Measurements from ENCODE around the gene DBP. TPM values are rescaled to one million over a fixed set of nuclear protein-coding genes. Genes with fewer than 3 reads are reported as not detected.

The DBP gene
- total RNA-seq, 6 donors from 2014 or later = 5.2 to 25.4 (median 10.0) TPM

DNA sequence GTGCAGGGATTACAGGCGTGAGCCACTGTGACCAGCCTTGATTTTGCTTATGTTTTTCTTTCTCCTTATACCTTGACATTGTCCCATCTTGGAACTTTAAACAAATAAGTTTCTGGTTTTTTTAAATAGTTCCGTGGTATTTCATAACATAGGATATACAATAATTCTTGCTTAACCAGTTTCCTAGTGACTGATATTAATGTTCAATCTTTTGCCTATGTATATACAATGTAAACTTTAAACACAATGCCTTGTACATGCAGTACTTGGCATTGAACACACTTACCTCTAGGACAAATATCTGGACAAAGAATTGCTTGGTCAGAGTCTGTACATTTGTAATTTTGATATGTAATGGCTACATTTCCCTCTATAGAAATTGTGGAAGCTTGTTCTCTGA is 55.0 kb downstream of the DBP start:
- H3K9me3 ChIP-seq = no peaks in the 10 kb centered on the region
- 50 to 55% methylated on average over 2 of the region's 2 CpGs for WGBS, 2 donors
- TF ChIP-seq EP300 (IDR thresholded peaks at IDR 0.05) = no peak
- no peak for TF ChIP-seq POLR2A (IDR thresholded peaks at IDR 0.05)
- TF ChIP-seq, protein P1, sequence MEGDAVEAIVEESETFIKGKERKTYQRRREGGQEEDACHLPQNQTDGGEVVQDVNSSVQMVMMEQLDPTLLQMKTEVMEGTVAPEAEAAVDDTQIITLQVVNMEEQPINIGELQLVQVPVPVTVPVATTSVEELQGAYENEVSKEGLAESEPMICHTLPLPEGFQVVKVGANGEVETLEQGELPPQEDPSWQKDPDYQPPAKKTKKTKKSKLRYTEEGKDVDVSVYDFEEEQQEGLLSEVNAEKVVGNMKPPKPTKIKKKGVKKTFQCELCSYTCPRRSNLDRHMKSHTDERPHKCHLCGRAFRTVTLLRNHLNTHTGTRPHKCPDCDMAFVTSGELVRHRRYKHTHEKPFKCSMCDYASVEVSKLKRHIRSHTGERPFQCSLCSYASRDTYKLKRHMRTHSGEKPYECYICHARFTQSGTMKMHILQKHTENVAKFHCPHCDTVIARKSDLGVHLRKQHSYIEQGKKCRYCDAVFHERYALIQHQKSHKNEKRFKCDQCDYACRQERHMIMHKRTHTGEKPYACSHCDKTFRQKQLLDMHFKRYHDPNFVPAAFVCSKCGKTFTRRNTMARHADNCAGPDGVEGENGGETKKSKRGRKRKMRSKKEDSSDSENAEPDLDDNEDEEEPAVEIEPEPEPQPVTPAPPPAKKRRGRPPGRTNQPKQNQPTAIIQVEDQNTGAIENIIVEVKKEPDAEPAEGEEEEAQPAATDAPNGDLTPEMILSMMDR (IDR thresholded peaks at IDR 0.05) = no peak
- no peak for TF ChIP-seq POLR2AphosphoS5 (IDR thresholded peaks at IDR 0.05)
- DNase-seq = no peak
- no peaks in the 10 kb centered on the region for H3K36me3 ChIP-seq
- no peak overlapping the region for H3K4me3 ChIP-seq
- no peak for ATAC-seq (ENCODE audit: low FRiP score in 2 of 2)
- H3K4me1 ChIP-seq = peaks cover 6 to 9% (median 7%) of the 10 kb centered on the region in 4 donors
- H3K27ac ChIP-seq = no peak overlapping the region
- H3K27me3 ChIP-seq = no peaks in the 10 kb centered on the region

Other genes starting within 250 kb of the DBP start
- gene KDELR1, start 245.8 kb downstream of the DBP start, total RNA-seq = 100 to 1,000 TPM in 2 of 6 donors, 10 to 100 TPM in 4; 44.6 to 141 (median 96.8) TPM
- 1 to 10 TPM in 2 of 6 donors, under 1 TPM in 4; 0.15 to 1.4 (median 0.57) TPM for gene GRIN2D, start 243.7 kb downstream of the DBP start, total RNA-seq
- 10 to 100 TPM; 10.5 to 44.1 (median 31.6) TPM for gene GRWD1, start 191.4 kb downstream of the DBP start, total RNA-seq
- 1 to 10 TPM in 3 of 6 donors, under 1 TPM in 3; 0.54 to 1.9 (median 0.91) TPM for gene KCNJ14, start 181.8 kb downstream of the DBP start, total RNA-seq
- gene CYTH2, start 168.0 kb downstream of the DBP start, total RNA-seq = 100 to 1,000 TPM in 2 of 6 donors, 10 to 100 TPM in 4; 53.4 to 195 (median 77.0) TPM
- 10 to 100 TPM in 4 of 6 donors, 1 to 10 TPM in 2; 4.9 to 45.1 (median 13.1) TPM for gene LMTK3, start 125.5 kb downstream of the DBP start, total RNA-seq
- 10 to 100 TPM; 10.5 to 19.6 (median 15.2) TPM for gene SULT2B1, start 85.2 kb downstream of the DBP start, total RNA-seq
- under 1 TPM in 1 of 6 donors, not detected in 5; 0.27 TPM for gene SPACA4, start 30.6 kb downstream of the DBP start, total RNA-seq
- gene FAM83E, start 22.3 kb downstream of the DBP start, total RNA-seq = 10 to 100 TPM; 24.0 to 87.3 (median 43.3) TPM
- gene RPL18, start 18.2 kb downstream of the DBP start, total RNA-seq = 1,000 to 10,000 TPM in 5 of 6 donors, 100 to 1,000 TPM in 1; 950 to 1,930 (median 1,443) TPM
- 10 to 100 TPM in 5 of 6 donors, 1 to 10 TPM in 1; 9.1 to 50.3 (median 26.8) TPM for gene SPHK2, start 17.9 kb downstream of the DBP start, total RNA-seq
- gene CA11, start 8.8 kb upstream of the DBP start, total RNA-seq = 1 to 10 TPM; 2.1 to 8.1 (median 5.3) TPM
- gene NTN5, start 35.6 kb upstream of the DBP start, total RNA-seq = 1 to 10 TPM in 3 of 6 donors, under 1 TPM in 2, not detected in 1; 0.57 to 3.1 (median 1.0) TPM
- gene FUT2, start 58.6 kb upstream of the DBP start, total RNA-seq = 1 to 10 TPM in 3 of 6 donors, under 1 TPM in 2, not detected in 1; 0.15 to 4.7 (median 1.9) TPM
- 1 to 10 TPM in 5 of 6 donors, not detected in 1; 1.1 to 3.1 (median 1.3) TPM for gene MAMSTR, start 82.3 kb upstream of the DBP start, total RNA-seq
- gene RASIP1, start 103.2 kb upstream of the DBP start, total RNA-seq = 10 to 100 TPM; 14.7 to 74.4 (median 26.3) TPM
- gene IZUMO1, start 109.5 kb upstream of the DBP start, total RNA-seq = 1 to 10 TPM in 5 of 6 donors, not detected in 1; 1.4 to 4.2 (median 2.5) TPM
- 10 to 100 TPM in 3 of 6 donors, 1 to 10 TPM in 3; 7.2 to 17.4 (median 10.1) TPM for gene FUT1, start 115.3 kb upstream of the DBP start, total RNA-seq
- gene FGF21, start 118.1 kb upstream of the DBP start, total RNA-seq = not detected
- 100 to 1,000 TPM in 1 of 6 donors, 10 to 100 TPM in 5; 50.7 to 221 (median 81.2) TPM for gene BCAT2, start 173.7 kb upstream of the DBP start, total RNA-seq
- gene HSD17B14, start 199.1 kb upstream of the DBP start, total RNA-seq = 10 to 100 TPM; 13.8 to 65.0 (median 28.5) TPM
- gene PLEKHA4, start 231.2 kb upstream of the DBP start, total RNA-seq = 10 to 100 TPM in 5 of 6 donors, 1 to 10 TPM in 1; 6.3 to 34.9 (median 21.2) TPM
- gene PPP1R15A, start 235.0 kb upstream of the DBP start, total RNA-seq = 100 to 1,000 TPM in 5 of 6 donors, 10 to 100 TPM in 1; 96.2 to 194 (median 114) TPM